ENCODE results near the gene PFN1. TPM values are rescaled to one million over a fixed set of nuclear protein-coding genes. Genes with fewer than 3 reads are reported as not detected.

PFN1 gene
- total and polyA plus RNA-seq, 9 of the 15 experiments (the other 6 are each of a cell fraction or from before 2014, with no cell fraction given): 60.5 to 1,479 (median 456) TPM

- POLR2A ChIA-PET: interaction anchor here (0.6 to 0.9 kb wide), 2 partner anchors 96 to 129 kb away, joined by 3 read pairs; partner anchors contain the start of gene PLD2
- Histone ChIP-seq H3K9ac (ENCODE audit: insufficient read depth in 1 of 2, low read depth in 2 of 2, low read length in 2 of 2) (no peak overlapping the region; a peak in 1 of 4 replicates), H3K27ac (ENCODE audit: extremely low read depth, low read depth, low read length) (peak overlapping the region; percentile 30; the same call in 2 of the 3 replicates), H3K9me3 (replicated peaks; ENCODE audit: control insufficient read depth, insufficient read depth, low read depth, low read length) (no peaks in the 10 kb centered on the region), H3K79me2 (ENCODE audit: control insufficient read depth, insufficient read depth, low read length) (no peaks in the 10 kb centered on the region), H3K36me3 (ENCODE audit: control insufficient read depth, insufficient read depth, low read length) (no peaks in the 10 kb centered on the region), H4K20me1 (replicated peaks; ENCODE audit: control insufficient read depth, insufficient read depth, low read length) (no peaks in the 10 kb centered on the region), H3K4me1 (replicated peaks in 1 of 2; ENCODE audit: control insufficient read depth in 2 of 2, insufficient read depth in 2 of 2, low read length in 2 of 2) (peaks cover 14 to 24% of the 10 kb centered on the region in 2 experiments), H3K4me2 (ENCODE audit: insufficient read depth, low read length) (no peak overlapping the region), H3K27me3 (ENCODE audit: control insufficient read depth in 2 of 2, insufficient read depth in 2 of 2, low read length in 2 of 2) (no peaks in the 10 kb centered on the region; a peak in 1 of 5 replicates), H3K4me3 (no peak overlapping the region), H2AFZ (ENCODE audit: low read depth, low read length) (peak overlapping the region; percentile 62), H3K9me1 (ENCODE audit: control insufficient read depth, insufficient read depth, low read length) (peaks cover 2% of the 10 kb centered on the region)
- CTCF ChIA-PET (ENCODE audit: low intra/inter-chr PET ratio): interaction anchor here (0.7 kb wide), 1 partner anchor 193 kb away, joined by 4 read pairs; no protein-coding TSS in a partner anchor
- WGBS (ENCODE audit: insufficient coverage, low coverage, missing lambda C conversion rate): 12% methylated on average over 8 of the region's 8 CpGs
- DNase-seq (ENCODE audit: extremely low read depth in 1 of 4, low spot score in 3 of 4): peak in 1 of 4 experiments; percentile 16
- BruUV-seq (replicated peaks): no TSS peak
- intact Hi-C loops (cut with micrococcal nuclease): loop anchor here (10.0 kb wide), 1 partner anchor 62 kb away; the partner anchor contains the start of gene SPAG7
- in situ Hi-C loops (cut with MboI): no loop called here
- TF ChIP-seq NFE2L1 (tag; IDR thresholded peaks at IDR 0.05; ENCODE audit: borderline replicate concordance, low read depth) (no peak), SPI1 (IDR thresholded peaks at IDR 0.05; ENCODE audit: borderline replicate concordance, low read depth, low read length) (0 out of 2 replicates have a peak, but pooled peaks have one; percentile 4), CTBP1 (IDR thresholded peaks at IDR 0.05; ENCODE audit: borderline replicate concordance) (peak; percentile 27; the same call in 1 of the 2 replicates), ESRRA (IDR thresholded peaks at IDR 0.05; ENCODE audit: borderline replicate concordance, low read depth) (peak; percentile 87), ZNF507 (tag; conservative IDR thresholded peaks at IDR 0.05) (no peak)
- ATAC-seq: no peak; the same call in 1 of the 3 replicates
- FAIRE-seq: no peak
Observed at GRCh38 chr17:4902540-4902939, 45.8 kb downstream of the PFN1 start.
